HCT116 (cell line): Measurements from ENCODE around the gene CABYR.

Source experiments
- CEBPB ChIP-seq: IDR thresholded peaks from 2 replicates; pipeline ENCODE4 v1.6.1; 2012; ENCODE audit warnings: low read depth
- POLR2AphosphoS5 ChIP-seq: IDR thresholded peaks from 2 replicates; pipeline ENCODE4 v1.6.1; 2011; ENCODE audit warnings: mild to moderate bottlenecking, low read depth, low read length, moderate library complexity

DNA sequence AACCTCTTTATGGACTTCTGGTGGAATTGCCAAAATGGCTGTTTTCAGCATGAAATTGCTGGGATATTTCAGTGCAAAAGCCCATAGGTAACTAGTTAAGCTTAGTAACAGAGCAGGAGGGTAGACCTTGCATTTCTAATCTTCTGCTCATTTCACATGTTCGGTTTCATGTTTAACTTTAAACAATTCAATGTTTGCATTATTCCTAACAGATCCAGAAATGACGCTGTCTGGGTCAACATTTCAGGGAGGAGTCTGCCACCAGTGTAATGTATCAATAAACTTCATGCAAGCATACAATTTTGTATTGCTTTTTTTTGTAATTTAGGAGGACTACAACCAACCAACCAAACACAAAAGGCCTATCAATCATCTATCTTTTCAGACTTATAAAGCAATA is 22.4 kb downstream of the CABYR start:
- TF ChIP-seq CEBPB (no peak), POLR2AphosphoS5 (no peak)
